ENCODE data around the gene G3BP1.

GRCh38 chr5:151847871-151848270 is 76.1 kb downstream of the G3BP1 start:
- TF ChIP-seq POLR2A (IDR thresholded peaks at IDR 0.05; ENCODE audit: low read length) (no peak), GATA1 (IDR thresholded peaks at IDR 0.05; ENCODE audit: low read depth, low read length) (no peak)
